Smooth muscle cell of the brain vasculature (primary cell): ENCODE data around the gene AKAP3.

Source experiments
- DNase-seq: peaks from one replicate; pipeline ENCODE4 v3.0.0-alpha.2; 2012; ENCODE audit warnings: low read depth, low spot score

The AKAP3 gene

GRCh38 chr12:4603421-4603820 lies 45.4 kb downstream of the AKAP3 start:
- DNase-seq, result no peak

DNA sequence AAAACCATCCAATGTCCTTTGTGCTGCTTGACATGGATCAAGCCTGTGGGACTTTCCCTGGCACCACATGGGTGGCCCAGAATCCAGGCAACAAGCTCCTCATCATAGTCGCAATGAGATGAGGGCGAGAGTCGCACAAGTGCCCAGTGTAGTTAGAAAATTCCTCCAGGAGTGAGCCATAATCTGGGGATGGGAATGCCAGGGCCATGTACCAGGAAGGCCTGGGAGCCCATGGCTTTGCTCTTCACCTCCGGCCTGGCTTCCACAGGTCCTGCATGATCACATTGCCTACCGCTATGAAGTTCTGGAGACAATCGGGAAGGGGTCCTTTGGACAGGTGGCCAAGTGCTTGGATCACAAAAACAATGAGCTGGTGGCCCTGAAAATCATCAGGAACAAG lies 53.0 kb downstream of the AKAP3 start:
- DNase-seq, result no peak

GRCh38 chr12:4591180-4591687 lies 57.6 kb downstream of the AKAP3 start:
- no peak for DNase-seq

GRCh38 chr12:4589941-4590340 lies 58.9 kb downstream of the AKAP3 start:
- no peak for DNase-seq

DNA sequence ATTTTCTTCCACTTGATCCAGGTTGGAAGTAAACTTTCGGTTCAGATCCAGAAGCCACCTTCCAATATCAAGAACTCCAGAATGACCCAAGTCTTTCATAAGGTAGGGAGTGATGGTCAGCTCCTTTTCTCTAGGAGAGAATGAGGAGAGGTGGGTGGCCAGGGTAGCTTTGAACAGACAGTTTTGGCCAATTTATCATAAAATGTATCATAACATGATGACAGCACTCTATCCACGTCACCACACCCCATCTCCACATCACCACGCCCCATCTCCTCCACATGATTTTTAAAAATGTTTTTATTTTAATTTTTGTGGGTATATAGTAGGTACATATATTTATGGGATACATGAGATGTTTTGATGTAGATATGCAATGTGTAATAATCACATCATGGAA lies 59.9 kb downstream of the AKAP3 start:
- no peak for DNase-seq

DNA sequence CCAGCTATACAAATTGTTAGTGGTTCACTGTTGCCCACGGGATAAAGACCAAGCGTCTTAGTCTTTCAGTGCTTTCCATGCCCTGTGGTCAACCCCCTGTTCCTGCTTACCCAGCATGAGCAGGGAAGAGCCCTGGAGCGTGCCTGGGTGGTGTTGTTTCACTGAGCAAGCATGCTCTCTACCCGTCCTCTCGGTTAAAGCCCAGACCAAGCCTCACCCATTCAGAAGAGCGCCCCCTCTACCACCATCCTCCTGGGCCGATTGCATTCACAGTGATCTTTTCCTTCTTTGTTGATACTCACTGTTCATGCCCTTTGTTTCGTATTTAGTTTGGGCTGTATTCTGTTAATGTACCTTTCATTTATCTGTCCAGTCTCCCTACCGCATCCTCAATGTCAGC lies 61.7 kb downstream of the AKAP3 start:
- no peak for DNase-seq

DNA sequence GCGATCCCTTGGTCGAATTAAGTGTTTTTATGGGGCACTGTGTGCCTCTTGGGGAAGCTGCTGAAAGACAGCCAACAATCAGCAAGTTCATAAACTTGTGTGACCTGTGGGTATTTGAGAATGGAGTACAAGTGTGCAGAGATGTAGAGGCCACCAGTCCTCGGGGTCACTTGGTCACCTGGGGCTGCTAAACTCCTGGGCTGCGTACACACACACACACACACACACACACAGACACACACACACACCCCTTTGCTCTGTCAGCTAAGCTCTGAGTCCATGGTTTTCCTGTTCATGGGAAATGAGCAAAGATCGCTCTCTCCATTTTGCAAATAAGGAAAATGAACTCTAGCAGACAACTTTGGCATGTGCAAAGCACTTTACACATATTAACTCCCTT lies 62.4 kb downstream of the AKAP3 start:
- DNase-seq, result no peak

- DNase-seq, result no peak
These were observed 64.0 kb downstream of the AKAP3 start for GRCh38 chr12:4584896-4585295.

DNA sequence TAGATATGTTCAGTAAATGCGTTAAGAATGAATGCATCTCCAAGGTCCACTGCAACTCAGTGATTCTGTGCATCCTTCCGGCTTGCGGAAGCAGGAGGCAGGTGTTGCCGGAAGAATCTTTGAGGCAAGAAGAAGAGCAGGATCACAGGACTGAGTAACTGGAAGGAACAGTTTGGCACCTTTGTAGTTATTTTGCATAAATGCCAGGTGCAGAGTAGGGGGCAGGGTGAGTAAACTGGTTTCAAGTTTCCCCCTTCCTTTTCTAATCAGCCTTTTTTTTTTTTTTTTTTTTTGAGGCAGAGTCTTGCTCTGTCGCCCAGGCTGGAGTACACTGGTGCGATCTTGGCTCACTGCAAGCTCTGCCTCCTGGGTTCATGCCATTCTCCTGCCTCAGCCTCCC lies 64.6 kb downstream of the AKAP3 start:
- DNase-seq, result no peak

DNA sequence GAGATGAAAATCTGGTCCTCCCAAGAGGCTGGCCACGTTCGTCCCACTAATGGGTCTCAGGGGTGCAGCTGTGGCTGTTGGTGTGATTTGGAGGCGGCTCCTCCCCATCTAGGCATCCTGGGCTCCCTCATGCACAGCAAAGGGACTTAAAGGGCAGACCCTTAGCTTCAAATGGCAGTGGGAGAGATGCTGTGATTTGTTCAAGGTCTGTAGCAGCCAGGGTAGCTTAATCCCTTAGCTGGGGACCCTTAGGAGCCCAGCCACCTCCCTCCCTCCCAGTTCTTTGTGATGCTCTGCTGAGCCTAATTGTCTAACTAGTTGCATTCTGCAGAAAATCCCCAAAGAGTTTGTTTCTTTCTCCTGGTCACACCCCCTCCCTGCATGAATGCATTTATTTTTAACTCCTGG lies 68.6 kb downstream of the AKAP3 start:
- no peak for DNase-seq

DNA sequence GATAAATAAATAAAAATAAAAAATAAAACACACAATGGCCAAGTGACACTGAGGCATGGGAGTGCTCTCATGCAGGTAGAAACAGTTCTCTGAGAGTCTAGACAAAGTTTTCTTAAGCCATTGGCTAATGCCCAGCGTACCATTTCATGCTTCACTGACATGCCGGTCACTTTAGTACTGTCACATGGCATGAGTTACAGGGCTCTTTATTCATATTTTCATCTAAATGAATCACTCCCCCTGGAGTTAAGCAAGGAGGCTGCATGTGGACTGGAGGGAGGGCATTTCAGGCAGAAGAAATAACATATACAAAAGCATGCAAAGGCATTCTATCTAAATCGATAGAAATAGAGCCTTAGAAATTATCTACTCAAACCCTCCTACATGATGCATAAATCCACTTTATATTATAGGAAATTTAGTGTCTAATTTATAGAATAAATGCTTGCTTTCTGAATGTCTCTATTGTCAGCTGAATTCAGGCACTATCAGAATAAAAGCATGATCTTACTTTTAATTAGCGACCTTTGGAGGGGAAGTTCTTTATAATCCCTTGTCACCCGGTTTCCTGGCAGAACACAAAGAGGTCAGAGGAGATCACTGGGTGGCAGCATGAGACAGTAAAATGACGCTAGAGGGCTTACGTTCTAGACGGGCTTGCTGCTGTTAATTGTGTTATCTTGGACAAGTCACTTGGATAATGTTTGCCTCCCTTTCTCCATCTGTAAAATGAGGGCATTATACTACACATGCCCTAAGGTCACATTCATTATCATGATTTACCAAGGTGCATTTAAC lies 69.3 kb downstream of the AKAP3 start:
- DNase-seq, result no peak

- no peak for DNase-seq
These were observed 76.2 kb downstream of the AKAP3 start for GRCh38 chr12:4572680-4573079.

- DNase-seq, result no peak
These were observed 79.6 kb downstream of the AKAP3 start for GRCh38 chr12:4569261-4569660.

DNA sequence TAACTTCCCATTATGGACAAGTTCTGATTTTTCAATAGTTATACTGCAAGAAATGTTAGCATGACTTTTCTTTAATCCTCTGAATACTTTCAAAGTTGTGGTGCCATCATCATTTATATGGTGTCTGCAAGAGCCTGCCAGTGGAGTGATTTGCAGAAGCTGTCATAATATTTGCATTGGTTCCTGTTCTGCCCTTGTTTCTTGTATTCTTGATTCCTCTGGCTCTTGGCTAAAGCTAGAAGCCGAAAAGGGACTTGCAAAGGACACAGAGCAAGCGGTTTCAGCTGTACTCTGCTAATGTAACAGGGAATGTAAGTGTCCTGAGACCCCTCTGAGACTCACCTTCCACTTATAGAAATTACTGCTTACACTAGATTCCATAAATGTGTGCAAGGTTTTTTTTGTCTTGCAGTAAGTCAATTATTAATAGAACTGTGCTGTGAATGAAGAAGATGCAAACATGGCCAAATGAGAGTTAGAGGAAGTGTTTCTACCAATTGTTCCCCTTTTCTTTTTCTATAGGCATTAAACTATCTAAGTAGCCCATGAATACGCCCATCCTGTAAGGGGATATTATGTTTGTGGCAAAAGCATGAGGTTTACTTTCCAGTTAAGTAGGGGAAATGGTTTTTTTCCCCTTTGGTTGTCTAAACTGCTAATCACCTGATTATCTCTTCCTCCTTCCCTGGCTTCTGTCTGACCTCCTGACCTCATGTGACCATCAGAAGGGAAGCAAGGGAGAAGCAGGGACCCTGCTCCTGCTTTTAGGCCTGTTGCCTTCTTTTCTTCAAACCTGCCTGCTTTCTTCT lies 81.6 kb downstream of the AKAP3 start:
- no peak for DNase-seq

- DNase-seq, result no peak
These were observed 82.4 kb downstream of the AKAP3 start for GRCh38 chr12:4566474-4566873.
